Measurements from ENCODE around the gene HIPK1.
"Not testable (repeated sequence)": the region's sequence is repeated elsewhere in the genome, so short reads cannot be mapped to it uniquely, and the experiment has no call there.

Gene HIPK1

GRCh38 chr1:113983391-113983790 lies 54.3 kb downstream of the HIPK1 start:
- DNase-seq: no peak

- no peak for DNase-seq
Measured at GRCh38 chr1:113983826-113984225, 54.7 kb downstream of the HIPK1 start.

GRCh38 chr1:113984710-113985109 lies 55.6 kb downstream of the HIPK1 start:
- no peak for DNase-seq

GRCh38 chr1:113986802-113987201 lies 57.7 kb downstream of the HIPK1 start:
- no peak for DNase-seq

GRCh38 chr1:113987259-113987658 lies 58.1 kb downstream of the HIPK1 start:
- no peak for DNase-seq

- DNase-seq: no peak
Measured at GRCh38 chr1:113990530-113990929, 61.4 kb downstream of the HIPK1 start.

- DNase-seq: no peak
Measured at GRCh38 chr1:113990961-113991360, 61.8 kb downstream of the HIPK1 start.

GRCh38 chr1:113991467-113991997 lies 62.4 kb downstream of the HIPK1 start:
- no peak for DNase-seq

- no peak for DNase-seq
Measured at GRCh38 chr1:113993072-113993471, 63.9 kb downstream of the HIPK1 start.

- no peak for DNase-seq
Measured at GRCh38 chr1:113993766-113994165, 64.6 kb downstream of the HIPK1 start.

- no peak for DNase-seq
Measured at GRCh38 chr1:113995382-113995781, 66.3 kb downstream of the HIPK1 start.

GRCh38 chr1:113998361-113998760 lies 69.2 kb downstream of the HIPK1 start:
- DNase-seq: no peak

GRCh38 chr1:113999233-113999632 lies 70.1 kb downstream of the HIPK1 start:
- no peak for DNase-seq

- no peak for DNase-seq
Measured at GRCh38 chr1:113999799-114000198, 70.7 kb downstream of the HIPK1 start.

GRCh38 chr1:114000406-114000805 lies 71.3 kb downstream of the HIPK1 start:
- no peak for DNase-seq

- DNase-seq: no peak
Measured at GRCh38 chr1:114002492-114003239, 73.5 kb downstream of the HIPK1 start.

- DNase-seq: no peak
Measured at GRCh38 chr1:114003431-114003830, 74.3 kb downstream of the HIPK1 start.

- not testable (repeated sequence) for DNase-seq
Measured at GRCh38 chr1:114006825-114007224, 77.7 kb downstream of the HIPK1 start.

- DNase-seq: no peak
Measured at GRCh38 chr1:114008480-114008941, 79.4 kb downstream of the HIPK1 start.

GRCh38 chr1:114008993-114009392 lies 79.9 kb downstream of the HIPK1 start:
- no peak for DNase-seq

- DNase-seq: no peak
Measured at GRCh38 chr1:114009393-114009792, 80.3 kb downstream of the HIPK1 start.

- no peak for DNase-seq
Measured at GRCh38 chr1:114010433-114011184, 81.5 kb downstream of the HIPK1 start.

- DNase-seq: no peak
Measured at GRCh38 chr1:114011796-114012195, 82.7 kb downstream of the HIPK1 start.

- DNase-seq: no peak
Measured at GRCh38 chr1:114015075-114015474, 86.0 kb downstream of the HIPK1 start.
